Stimulated activated CD8-positive, alpha-beta memory T cell treated with anti-CD3 and anti-CD28 coated beads, Interleukin-12 subunit alpha, Interleukin-12 subunit beta, amount 100 ng/mL, for 24 hours (primary cell): ENCODE measurements around the gene RELCH.
"Not testable (repeated sequence)": the region's sequence is repeated elsewhere in the genome, so short reads cannot be mapped to it uniquely, and the experiment has no call there.

Experiments used
- DNase-seq: peaks from one replicate; pipeline ENCODE4 v3.0.0-alpha.2; 2020; ENCODE audit errors: extremely low read depth

The RELCH gene, protein sequence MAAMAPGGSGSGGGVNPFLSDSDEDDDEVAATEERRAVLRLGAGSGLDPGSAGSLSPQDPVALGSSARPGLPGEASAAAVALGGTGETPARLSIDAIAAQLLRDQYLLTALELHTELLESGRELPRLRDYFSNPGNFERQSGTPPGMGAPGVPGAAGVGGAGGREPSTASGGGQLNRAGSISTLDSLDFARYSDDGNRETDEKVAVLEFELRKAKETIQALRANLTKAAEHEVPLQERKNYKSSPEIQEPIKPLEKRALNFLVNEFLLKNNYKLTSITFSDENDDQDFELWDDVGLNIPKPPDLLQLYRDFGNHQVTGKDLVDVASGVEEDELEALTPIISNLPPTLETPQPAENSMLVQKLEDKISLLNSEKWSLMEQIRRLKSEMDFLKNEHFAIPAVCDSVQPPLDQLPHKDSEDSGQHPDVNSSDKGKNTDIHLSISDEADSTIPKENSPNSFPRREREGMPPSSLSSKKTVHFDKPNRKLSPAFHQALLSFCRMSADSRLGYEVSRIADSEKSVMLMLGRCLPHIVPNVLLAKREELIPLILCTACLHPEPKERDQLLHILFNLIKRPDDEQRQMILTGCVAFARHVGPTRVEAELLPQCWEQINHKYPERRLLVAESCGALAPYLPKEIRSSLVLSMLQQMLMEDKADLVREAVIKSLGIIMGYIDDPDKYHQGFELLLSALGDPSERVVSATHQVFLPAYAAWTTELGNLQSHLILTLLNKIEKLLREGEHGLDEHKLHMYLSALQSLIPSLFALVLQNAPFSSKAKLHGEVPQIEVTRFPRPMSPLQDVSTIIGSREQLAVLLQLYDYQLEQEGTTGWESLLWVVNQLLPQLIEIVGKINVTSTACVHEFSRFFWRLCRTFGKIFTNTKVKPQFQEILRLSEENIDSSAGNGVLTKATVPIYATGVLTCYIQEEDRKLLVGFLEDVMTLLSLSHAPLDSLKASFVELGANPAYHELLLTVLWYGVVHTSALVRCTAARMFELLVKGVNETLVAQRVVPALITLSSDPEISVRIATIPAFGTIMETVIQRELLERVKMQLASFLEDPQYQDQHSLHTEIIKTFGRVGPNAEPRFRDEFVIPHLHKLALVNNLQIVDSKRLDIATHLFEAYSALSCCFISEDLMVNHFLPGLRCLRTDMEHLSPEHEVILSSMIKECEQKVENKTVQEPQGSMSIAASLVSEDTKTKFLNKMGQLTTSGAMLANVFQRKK

GRCh38 chr18:62186774-62187542 is at the start of gene RELCH, which contains the start of gene PIGN:
Gene RELCH (plus strand): TSS chr18:62187255. CDS start chr18:62187506, 251 bp downstream.
Gene PIGN (minus strand): TSS chr18:62187056. CDS start chr18:62161353, 25,703 bp downstream.
- peak; percentile 86 for DNase-seq

GRCh38 chr18:62138461-62139235 is 48.4 kb upstream of the RELCH start:
- DNase-seq: no peak

GRCh38 chr18:62140259-62140658 is 46.8 kb upstream of the RELCH start:
- no peak for DNase-seq

DNA sequence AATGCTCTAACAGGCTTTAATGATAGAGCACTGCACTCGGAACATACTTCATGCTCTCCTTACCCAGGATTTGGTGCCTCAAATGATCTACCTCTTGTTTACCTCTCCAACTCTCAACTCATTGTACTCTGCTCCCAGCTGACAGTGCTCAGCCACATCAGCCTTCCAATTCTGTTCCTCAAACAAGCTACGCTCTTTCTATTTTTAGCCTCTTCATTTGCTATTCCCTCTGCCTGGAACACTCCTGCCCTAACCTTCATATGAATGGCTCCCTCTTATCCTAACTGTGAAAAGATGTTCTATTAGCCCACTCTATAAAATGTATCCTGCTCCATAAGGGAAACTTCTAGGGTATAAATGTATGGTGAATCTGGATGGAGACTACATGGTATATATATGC is 42.7 kb upstream of the RELCH start:
- DNase-seq: no peak

- no peak for DNase-seq
These were observed 35.8 kb upstream of the RELCH start for GRCh38 chr18:62151068-62151771.

GRCh38 chr18:62152844-62153243 is 34.2 kb upstream of the RELCH start:
- DNase-seq: no peak

DNA sequence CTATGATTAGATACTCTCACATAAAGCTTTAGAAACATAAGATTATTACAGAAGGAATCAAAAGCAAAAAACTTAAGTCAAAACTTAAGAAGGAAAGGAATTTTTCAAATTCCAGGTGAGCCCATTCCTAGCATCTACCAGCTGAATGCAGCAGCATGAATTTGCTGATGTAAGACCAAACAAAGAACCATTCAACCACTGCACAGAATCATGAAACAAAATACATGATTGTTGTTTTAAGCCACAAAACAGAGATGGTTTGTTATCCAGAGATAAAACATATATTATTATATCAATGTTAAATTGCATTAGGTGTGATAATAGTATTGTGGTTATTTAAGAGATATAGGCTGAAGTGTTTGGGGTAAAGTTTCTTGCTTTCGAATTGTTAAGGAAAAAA is 29.2 kb upstream of the RELCH start:
- DNase-seq: no peak

- no peak for DNase-seq
These were observed 22.7 kb upstream of the RELCH start for GRCh38 chr18:62164310-62164709.

DNA sequence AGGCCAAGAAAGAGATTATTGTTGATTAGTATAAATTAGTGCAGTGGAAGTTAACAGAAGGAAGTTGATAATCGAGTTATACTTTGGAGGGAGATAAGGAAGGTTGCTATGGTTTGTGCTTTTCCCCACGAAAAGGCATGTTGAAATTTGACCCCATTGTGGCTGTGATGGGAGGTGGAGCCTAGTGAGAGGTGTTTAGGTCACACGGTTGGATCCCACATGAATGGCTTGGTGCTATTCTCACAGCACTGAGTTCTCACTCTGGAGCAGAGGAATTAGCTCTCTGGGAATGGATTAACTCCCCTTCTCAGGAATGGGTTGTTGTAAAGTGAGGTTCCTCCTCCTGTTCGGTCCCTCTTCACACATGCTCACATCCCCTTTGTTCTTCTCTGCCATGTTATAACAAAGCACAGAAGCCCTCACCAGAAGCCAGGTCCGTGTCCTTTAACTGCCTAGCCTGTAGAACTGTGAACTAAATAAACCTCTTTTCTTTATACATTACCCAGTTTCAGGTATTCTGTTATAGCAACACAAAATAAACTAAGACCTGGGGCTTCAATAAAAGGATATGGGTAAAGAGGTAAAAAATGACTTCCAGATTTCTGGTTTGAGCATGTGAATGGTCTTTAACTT is 22.1 kb upstream of the RELCH start:
- DNase-seq: no peak

GRCh38 chr18:62165583-62165982 is 21.5 kb upstream of the RELCH start:
- no peak for DNase-seq

DNA sequence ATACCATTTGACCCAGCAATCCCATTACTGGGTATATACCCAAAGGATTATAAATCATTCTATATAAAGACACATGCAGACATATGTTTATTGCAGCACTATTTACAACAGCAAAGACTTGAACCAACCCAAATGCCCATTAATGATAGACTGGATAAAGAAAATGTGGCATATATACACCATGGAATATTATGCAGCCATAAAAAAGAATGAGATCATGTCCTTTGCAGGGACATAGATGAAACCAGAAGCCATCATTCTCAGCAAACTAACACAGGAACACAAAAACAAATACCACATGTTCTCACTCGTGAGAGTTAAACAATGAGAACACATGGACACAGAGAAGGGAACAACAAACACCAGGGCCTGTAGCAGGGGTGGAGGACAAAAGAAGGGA is 20.5 kb upstream of the RELCH start:
- not testable (repeated sequence) for DNase-seq

DNA sequence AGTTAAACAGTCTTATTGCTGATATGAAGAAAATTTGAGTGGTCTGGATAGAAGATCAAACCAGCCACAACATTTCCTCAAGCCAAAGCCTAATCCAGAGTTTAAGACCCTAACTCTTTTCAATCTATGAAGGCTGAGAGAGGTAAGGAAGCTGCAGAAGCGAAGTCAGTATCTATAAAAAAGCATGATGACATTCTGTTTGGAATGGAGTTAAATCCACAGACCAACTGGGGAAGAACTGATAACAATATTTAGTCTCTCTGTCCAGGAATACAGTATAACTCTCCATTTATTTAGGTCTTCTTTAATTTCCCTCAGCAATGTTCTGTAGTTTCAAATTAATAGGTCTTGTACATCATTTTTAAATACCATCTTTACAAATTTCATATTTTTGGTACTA is 16.2 kb upstream of the RELCH start:
- no peak for DNase-seq

- no peak for DNase-seq
These were observed 14.8 kb upstream of the RELCH start for GRCh38 chr18:62172298-62172697.

GRCh38 chr18:62175521-62175920 is 11.5 kb upstream of the RELCH start:
- DNase-seq: no peak

GRCh38 chr18:62177271-62177670 is 9.8 kb upstream of the RELCH start:
- DNase-seq: no peak

DNA sequence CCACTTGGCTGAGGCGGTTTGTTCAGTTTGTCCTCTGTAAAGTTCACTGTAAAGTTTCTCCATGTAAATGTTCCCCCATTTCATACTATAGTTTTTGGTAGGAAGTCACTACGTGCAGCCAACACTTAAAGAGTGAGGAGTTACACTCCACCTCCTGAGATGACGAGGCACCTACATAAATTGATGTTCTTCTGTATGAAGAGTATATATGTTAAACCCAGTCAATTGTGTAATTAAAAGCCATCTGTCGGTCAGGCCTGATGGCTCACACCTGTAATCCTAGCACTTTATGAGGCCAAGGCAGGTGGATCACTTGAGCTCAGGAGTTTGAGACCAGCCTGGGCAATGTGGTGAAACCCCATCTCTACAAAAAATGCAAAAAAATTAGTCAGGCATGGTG is 7.8 kb upstream of the RELCH start:
- DNase-seq: no peak

DNA sequence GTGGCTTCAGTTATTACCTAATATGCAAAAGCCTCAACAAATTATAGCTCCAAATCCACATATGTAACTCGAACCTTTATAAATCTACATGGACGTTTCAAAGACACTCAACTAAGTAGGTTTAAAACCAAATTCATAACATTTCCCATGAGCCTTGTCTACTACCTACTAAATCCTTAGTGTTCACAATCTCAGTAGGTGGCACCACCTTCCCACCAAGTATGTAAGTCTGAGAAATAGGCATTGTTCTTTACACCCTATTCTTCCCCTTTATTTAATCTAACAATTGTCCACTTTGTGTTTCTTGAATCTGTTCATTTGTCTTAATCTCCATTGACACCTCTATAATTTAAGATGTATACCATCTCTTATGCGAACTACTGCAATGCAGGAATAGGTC is 4.8 kb upstream of the RELCH start:
- DNase-seq: no peak

GRCh38 chr18:62183578-62184195 is 3.4 kb upstream of the RELCH start:
- DNase-seq: no peak

DNA sequence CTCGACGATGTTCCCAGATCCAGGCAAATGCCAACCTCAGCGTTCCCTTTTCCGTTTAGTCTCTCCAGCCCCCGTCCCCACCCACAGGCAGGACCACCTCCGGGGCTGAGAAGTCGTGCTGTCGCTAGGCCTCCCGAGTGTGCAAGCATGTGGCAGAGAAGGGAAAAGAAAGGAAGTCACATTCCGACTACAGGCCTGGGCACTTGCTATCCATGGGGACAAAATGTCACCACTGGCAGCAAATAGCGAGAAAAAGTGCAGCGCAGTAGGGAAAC is 619 bp upstream of the RELCH start:
- no peak for DNase-seq
